Measurements from ENCODE around the gene TM7SF3.
"Not testable (repeated sequence)": the region's sequence is repeated elsewhere in the genome, so short reads cannot be mapped to it uniquely, and the experiment has no call there.

Gene TM7SF3

GRCh38 chr12:26976687-26977086, 37.5 kb downstream of the TM7SF3 start:
- DNase-seq, result no peak

DNA sequence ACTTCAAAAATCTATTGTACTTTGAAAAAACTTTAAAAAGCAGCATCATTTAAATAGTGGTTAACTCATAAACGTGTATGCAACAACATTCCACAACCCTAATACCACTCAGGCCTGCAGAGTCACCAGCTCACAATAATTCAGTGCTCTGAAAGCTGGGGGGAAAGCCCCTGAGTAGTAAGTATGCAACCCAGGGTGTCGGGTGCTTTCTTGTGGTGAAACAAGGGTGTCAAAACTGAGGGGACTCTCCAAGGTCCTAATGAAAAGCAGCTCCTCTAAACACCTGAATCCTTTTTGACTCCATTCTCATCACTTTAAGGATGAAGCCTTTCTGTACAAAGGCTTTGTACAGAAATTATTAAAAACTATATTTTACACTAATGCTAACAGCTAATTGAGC, 42.2 kb downstream of the TM7SF3 start:
- no peak for DNase-seq

- no peak for DNase-seq
Observed at GRCh38 chr12:26970136-26970535, 44.0 kb downstream of the TM7SF3 start.

DNA sequence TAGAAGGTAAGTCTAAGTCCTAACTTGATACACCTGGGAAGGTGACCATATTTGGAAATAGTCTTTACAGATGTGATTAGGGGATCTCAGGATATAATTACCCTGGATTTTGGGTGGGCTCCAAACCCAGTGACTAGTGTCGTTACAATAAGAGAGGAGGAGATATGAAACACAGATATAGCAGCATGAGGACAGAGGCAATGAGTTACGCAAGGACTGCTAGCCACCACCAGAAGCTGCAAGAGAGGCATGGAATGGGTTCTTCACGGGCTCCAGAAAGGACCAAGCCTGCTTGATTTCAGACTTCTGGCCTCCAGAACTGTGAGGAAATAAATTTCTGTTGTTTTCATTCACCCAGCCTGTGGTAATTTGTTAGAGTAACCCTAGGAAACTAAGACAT, 47.3 kb downstream of the TM7SF3 start:
- no peak for DNase-seq

DNA sequence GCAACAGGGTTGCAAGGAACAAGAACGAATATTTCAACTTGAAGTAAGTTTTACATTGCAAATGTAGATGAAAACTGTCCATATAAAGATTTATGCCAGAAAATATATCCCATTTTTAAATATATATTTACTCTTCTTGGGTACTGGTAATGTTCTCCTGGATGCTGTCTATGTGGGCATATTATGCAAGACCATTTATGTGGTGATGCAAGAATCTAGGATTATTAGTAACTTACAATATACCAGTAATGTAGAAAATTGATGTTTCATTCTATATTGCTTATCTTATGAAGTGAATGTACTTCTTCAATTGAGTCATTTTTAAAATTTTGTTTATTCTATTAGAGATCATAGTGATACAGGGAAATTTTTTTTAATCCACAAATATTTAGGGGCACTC, 50.8 kb downstream of the TM7SF3 start:
- no peak for DNase-seq

DNA sequence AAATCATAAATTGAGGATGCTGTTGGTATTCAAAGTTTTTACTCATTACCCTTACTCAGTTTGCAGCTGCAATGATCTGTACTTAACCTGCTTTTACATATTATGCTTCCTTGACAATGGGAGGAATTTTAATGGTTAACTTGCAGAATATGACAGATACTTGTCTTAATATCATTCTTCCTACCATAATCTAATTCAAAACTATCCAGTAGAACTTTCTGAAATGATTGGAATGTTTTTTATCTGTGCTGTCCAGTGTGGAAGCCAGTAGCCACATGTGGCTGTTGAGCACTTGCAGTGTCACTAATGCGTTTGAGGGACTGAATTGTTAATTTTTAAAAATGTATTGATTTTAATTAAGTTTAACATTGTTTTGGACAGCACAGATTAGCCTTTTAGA, 52.4 kb downstream of the TM7SF3 start:
- DNase-seq, result no peak

DNA sequence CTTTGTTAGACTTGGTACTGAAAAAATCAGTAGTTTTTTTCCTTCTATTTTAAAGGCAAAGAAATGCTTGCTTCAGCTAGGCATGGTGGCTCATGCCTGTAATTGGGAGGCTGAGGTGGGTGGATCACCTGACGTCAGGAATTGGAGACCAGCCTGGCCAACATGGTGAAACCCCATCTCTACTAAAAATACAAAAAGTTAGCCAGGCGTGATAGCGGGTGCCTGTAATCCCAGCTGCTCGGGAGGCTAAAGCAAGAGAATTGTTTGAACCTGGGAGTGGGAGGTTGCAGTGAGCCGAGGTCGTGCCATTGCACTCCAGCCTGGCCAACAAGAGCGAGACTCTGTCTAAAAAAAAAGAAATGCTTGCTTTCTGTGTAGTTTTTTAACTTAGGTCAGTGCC, 52.8 kb downstream of the TM7SF3 start:
- DNase-seq, result not testable (repeated sequence)

DNA sequence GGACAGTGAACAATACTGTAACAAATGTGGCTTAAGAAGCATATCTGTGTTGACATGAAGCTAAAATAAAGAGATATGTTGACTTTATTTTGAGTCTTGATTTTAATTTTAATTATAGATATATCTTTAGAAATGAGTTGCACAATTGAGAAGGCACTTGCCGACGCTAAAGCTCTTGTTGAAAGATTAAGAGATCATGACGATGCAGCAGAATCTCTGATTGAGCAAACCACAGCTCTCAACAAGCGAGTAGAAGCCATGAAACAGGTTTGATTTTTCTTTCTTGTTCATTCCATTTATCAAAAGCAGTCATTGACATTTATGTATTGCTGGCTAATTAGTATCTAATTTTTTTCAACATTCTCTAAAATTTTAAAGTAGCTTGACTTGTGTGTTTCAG, 60.2 kb downstream of the TM7SF3 start:
- DNase-seq, result no peak

DNA sequence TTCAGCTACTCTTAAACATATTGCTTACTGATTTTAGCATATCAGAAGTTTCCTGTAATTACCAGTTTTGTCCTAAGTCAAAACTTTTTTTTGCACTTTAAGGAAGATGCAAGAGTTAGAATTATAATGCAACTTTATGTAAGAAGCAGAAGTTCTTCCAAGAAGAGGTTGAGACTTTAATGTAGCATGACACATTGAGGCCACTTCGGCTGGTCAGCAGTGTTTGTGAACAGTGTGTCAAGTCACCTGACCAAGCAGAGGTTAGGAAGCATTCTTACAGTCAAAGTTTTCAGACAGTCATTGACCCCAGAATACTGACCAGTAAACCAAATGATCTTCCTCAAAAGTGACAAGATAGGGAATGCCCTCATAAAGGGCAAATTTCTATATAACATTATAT, 60.7 kb downstream of the TM7SF3 start:
- DNase-seq, result no peak

- DNase-seq, result no peak
Observed at GRCh38 chr12:26948309-26948708, 65.9 kb downstream of the TM7SF3 start.

- DNase-seq, result no peak
Observed at GRCh38 chr12:26941215-26941594, 73.0 kb downstream of the TM7SF3 start.

GRCh38 chr12:26940516-26941214, 73.5 kb downstream of the TM7SF3 start:
- no peak for DNase-seq

DNA sequence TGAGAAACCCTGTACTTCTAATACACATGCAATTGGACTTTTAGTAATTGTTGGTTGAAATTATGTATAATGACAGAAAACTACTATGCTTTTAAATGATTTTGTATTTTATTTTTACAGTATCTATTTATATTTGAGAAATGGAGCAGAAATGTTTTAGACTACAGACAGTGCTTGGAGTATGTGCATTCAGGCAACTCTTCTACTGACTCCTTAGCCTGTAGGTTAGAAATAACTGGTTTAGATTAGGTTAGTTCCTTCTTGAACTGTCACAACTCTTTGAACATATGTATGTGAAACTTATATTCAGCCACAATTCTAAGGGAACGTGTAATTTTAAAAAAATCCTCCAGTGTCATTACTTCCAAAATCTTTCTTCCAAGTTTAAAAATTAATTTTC, 74.2 kb downstream of the TM7SF3 start:
- no peak for DNase-seq

DNA sequence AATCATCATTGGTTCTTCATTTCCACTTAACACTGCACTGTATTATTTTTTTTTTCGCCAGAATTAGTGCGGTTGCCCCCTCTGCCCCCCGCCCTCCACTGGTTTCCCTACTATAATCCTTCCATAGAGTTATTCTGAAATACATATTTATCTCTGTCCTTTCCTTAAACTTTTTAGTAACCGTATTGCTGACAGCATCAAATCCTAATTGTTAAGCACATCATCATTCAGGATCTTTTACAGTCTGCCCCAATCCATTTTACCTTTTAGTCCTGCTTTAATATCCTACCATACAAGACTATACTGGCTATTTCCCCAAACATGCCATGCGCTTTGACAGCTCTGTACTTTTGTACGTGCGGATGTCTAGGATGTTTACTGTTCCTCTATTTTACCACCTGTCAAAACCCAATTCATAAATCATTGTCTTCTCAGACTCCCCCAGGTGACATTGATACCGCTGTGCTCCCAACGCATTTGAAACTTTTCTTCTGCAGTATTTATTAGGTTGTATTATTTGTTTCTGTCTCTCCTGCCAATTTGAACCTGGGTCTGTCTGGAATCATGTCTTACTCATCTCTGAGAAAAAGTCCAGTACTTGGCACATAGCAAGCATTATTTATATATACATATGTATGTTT, 74.9 kb downstream of the TM7SF3 start:
- no peak for DNase-seq

DNA sequence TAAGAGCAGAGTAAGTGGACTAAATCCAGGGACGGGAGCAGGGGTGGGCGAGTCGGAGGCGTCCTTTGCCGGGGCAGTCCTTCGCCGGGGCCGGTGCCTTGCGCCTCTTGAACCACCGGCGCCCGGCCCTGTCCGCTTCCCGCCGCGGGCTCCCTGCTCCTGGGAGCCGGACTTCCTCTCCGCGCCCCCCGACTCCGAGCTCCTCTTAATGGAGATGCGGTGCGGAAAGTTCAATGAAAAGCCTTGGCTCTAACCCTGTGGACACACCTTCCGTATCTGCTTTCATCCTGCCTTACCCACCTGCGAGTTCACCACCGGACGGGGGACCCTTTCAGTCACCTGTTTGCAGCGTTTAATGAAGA, 75.5 kb downstream of the TM7SF3 start:
- DNase-seq, result no peak

DNA sequence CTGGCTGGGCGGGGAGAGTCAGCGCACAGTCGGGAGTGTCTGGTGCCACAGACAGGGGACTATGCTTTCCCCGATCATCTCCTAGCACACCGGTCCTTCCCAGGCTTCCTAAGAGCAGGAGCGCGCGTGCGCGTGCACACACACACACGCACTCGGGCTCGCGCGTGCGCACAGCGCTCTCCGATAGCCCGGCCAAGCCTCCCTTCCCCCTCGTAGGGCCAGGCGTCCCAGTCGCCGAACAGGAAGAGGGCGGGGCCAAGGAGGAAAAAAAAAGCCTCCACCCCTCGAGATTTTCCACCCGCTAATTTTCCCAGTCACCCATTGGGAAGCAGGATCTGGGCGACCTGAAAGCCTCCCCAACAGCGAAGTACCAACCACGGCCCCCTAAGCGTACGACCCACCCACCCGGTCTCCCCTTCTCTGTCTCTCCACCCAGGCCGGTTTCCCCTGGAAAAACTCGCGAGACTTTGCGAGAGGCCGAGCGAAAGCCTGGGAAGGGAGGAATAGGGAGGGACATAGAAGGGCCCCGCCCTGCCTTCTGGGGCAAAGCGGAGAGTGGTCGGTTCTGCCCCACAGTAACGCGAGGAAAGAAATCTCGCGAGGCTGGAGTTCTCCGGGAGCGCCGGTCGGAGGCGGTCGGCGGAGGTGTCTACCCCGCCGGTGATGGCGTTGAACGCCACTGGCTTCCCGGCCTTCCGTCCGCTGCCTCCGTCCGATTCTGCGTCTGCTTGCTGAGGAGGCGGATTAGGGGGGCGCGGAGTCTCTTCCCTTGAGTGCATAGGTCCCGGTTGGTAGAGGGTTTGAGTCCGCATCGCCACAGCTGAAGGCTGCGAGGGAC, 76.1 kb downstream of the TM7SF3 start, which contains the start of the genes FGFR1OP2 and INTS13:
Gene FGFR1OP2, plus strand, starts transcription at position 608 of the 838 bp plus-strand sequence. CDS start 15,689 bp downstream, outside the sequence.
Gene INTS13, minus strand, starts transcription at position 119 of the 838 bp plus-strand sequence. CDS start 1,178 bp downstream, outside the sequence.
- peak; percentile 89 for DNase-seq

- no peak for DNase-seq
Observed at GRCh38 chr12:26937443-26937862, 76.7 kb downstream of the TM7SF3 start.

GRCh38 chr12:26936559-26937442, 77.4 kb downstream of the TM7SF3 start:
- DNase-seq, result no peak

DNA sequence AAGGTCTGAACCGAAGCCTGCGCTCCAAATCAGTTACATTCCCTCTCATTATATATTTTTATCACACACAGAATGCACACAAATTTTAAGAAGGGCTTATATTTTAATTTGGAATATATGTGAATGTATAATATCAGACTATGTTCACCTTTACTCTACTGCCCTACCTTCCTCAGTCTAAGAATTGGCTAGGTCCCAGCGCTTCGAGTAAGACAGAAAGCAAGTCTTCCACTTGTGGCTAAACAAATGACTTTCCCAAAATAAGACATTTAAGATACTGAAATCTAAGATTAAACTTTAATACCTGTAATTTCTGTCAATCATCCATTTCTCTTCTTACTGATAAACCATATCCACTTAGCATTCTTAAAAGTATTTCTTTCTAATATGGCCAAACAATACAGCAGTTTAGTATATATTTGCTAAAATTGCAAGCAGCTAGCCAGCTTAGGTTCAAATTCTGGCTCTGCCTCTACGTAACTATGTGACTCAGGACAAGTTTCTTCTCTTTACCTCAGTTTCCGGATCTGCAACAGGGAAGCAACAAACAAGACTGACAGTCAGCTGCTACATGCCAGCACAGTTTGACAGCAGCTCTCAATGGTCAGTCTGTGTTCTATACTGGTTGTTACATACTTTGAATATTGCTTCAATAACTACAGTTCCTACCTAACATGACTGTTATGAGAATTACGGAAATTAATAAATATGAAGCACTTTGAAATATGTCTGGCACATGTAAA, 78.4 kb downstream of the TM7SF3 start:
- DNase-seq, result no peak

DNA sequence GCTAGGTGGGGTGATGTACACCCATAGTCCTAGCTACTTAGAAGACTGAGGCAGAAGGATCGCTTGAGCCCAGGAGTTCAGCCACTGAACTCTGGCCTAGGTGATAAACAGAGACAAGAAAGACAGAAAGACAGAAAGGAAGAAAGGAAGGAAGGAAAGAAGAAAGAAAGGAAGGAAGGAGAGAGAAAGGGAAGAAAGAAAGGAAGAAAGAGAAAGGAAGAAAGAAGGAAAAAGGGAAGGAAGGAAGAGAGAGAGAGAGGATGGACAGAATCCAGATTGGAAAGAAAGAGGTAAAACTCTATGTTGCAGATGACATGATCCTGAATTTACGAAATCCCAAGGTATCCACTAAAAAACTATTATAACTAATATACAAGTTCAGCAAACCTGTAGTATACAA, 84.6 kb downstream of the TM7SF3 start:
- no peak for DNase-seq

- no peak for DNase-seq
Observed at GRCh38 chr12:26928661-26929060, 85.5 kb downstream of the TM7SF3 start.
